ENCODE results near the gene NAA38.

- TF ChIP-seq ZNF232 (CRISPR knock-in tag; IDR thresholded peaks at IDR 0.05) (no peak), SP1 (CRISPR knock-in tag; conservative IDR thresholded peaks at IDR 0.05) (no peak), CTCF (IDR thresholded peaks at IDR 0.05) (no peak), USF1 (CRISPR knock-in tag; IDR thresholded peaks at IDR 0.05) (no peak), ATF2 (CRISPR knock-in tag; IDR thresholded peaks at IDR 0.05; ENCODE audit: borderline replicate concordance, low read depth) (no peak), USF2 (CRISPR knock-in tag; IDR thresholded peaks at IDR 0.05) (no peak)
Measured at GRCh38 chr17:7814969-7815368, 42.4 kb downstream of the NAA38 start.

Data from WTC11 (cell line).